Activated T-cell treated with anti-CD3 and anti-CD28 coated beads, Interleukin-2, amount 50 U/mL, for 24 hours (primary cell): ENCODE data around the gene ESPN.

Experiments used
- DNase-seq: peaks from one replicate; pipeline ENCODE4 v3.0.0-alpha.2; 2020
- H3K27ac Mint-ChIP-seq: 2 replicates; pipeline ENCODE4 v1.8.0; 2020; ENCODE audit warnings: mild to moderate bottlenecking, mixed read lengths
- H3K27me3 Mint-ChIP-seq: 2 replicates; pipeline ENCODE4 v1.8.0; 2020; ENCODE audit warnings: mixed read lengths
- H3K36me3 Mint-ChIP-seq: 2 replicates; pipeline ENCODE4 v1.8.0; 2020; ENCODE audit warnings: low read depth, mixed read lengths
- H3K4me1 Mint-ChIP-seq: 2 replicates; pipeline ENCODE4 v1.8.0; 2020; ENCODE audit warnings: low read depth, mixed read lengths
- H3K4me3 Mint-ChIP-seq: 2 replicates; pipeline ENCODE4 v1.8.0; 2020; ENCODE audit warnings: mild to moderate bottlenecking, moderate library complexity, mixed read lengths
- H3K9me3 Mint-ChIP-seq: 2 replicates; pipeline ENCODE4 v1.8.0; 2020; ENCODE audit warnings: mixed read lengths

The ESPN gene

GRCh38 chr1:6459850-6460265 is 35.3 kb downstream of the ESPN start:
- Mint-ChIP-seq H3K4me3 (peak overlapping the region; percentile 69), H3K36me3 (peaks cover 41% of the 10 kb centered on the region), H3K9me3 (no peaks in the 10 kb centered on the region), H3K27ac (peak overlapping the region; percentile 92), H3K27me3 (peaks cover 15% of the 10 kb centered on the region), H3K4me1 (peaks cover 56% of the 10 kb centered on the region)
- peak; percentile 64 for DNase-seq

GRCh38 chr1:6460301-6461050 is 35.9 kb downstream of the ESPN start:
- Mint-ChIP-seq H3K4me3 (peak overlapping the region; percentile 69), H3K9me3 (no peaks in the 10 kb centered on the region), H3K27me3 (peaks cover 14% of the 10 kb centered on the region), H3K4me1 (peaks cover 56% of the 10 kb centered on the region), H3K36me3 (peaks cover 44% of the 10 kb centered on the region), H3K27ac (peak overlapping the region; percentile 92)
- peak; percentile 88 for DNase-seq

GRCh38 chr1:6461051-6461530 is 36.5 kb downstream of the ESPN start:
- Mint-ChIP-seq H3K36me3 (peaks cover 46% of the 10 kb centered on the region), H3K27ac (peak overlapping the region; percentile 92), H3K9me3 (no peaks in the 10 kb centered on the region), H3K27me3 (peaks cover 10% of the 10 kb centered on the region), H3K4me1 (peaks cover 54% of the 10 kb centered on the region), H3K4me3 (peak overlapping the region; percentile 69)
- DNase-seq = no peak

- peak overlapping the region; percentile 86 for H3K27ac Mint-ChIP-seq
- DNase-seq = no peak
- H3K27me3 Mint-ChIP-seq = peaks cover 3% of the 10 kb centered on the region
- H3K9me3 Mint-ChIP-seq = no peaks in the 10 kb centered on the region
- peaks cover 46% of the 10 kb centered on the region for H3K36me3 Mint-ChIP-seq
- peaks cover 57% of the 10 kb centered on the region for H3K4me1 Mint-ChIP-seq
- H3K4me3 Mint-ChIP-seq = peak overlapping the region; percentile 41
Measured at GRCh38 chr1:6461538-6462411, 37.2 kb downstream of the ESPN start.

- no peak for DNase-seq
- Mint-ChIP-seq H3K9me3 (no peaks in the 10 kb centered on the region), H3K27me3 (no peaks in the 10 kb centered on the region), H3K4me3 (peak overlapping the region; percentile 49), H3K27ac (peak overlapping the region; percentile 86), H3K36me3 (peaks cover 46% of the 10 kb centered on the region), H3K4me1 (peaks cover 57% of the 10 kb centered on the region)
Measured at GRCh38 chr1:6462412-6463119, 38.0 kb downstream of the ESPN start.

GRCh38 chr1:6463120-6463412 is 38.5 kb downstream of the ESPN start:
- peak overlapping the region; percentile 49 for H3K4me3 Mint-ChIP-seq
- H3K36me3 Mint-ChIP-seq = peaks cover 46% of the 10 kb centered on the region
- peak overlapping the region; percentile 71 for H3K27ac Mint-ChIP-seq
- no peak for DNase-seq
- peaks cover 57% of the 10 kb centered on the region for H3K4me1 Mint-ChIP-seq
- H3K27me3 Mint-ChIP-seq = no peaks in the 10 kb centered on the region
- H3K9me3 Mint-ChIP-seq = no peaks in the 10 kb centered on the region

- H3K27me3 Mint-ChIP-seq = no peaks in the 10 kb centered on the region
- DNase-seq = peak; percentile 68
- H3K27ac Mint-ChIP-seq = peak overlapping the region; percentile 92
- H3K9me3 Mint-ChIP-seq = no peaks in the 10 kb centered on the region
- H3K4me1 Mint-ChIP-seq = peaks cover 53% of the 10 kb centered on the region
- peak overlapping the region; percentile 94 for H3K4me3 Mint-ChIP-seq
- H3K36me3 Mint-ChIP-seq = peaks cover 46% of the 10 kb centered on the region
Measured at GRCh38 chr1:6464514-6464836, 39.9 kb downstream of the ESPN start.

- peak overlapping the region; percentile 92 for H3K27ac Mint-ChIP-seq
- H3K4me1 Mint-ChIP-seq = peaks cover 49% of the 10 kb centered on the region
- peak; percentile 54 for DNase-seq
- no peaks in the 10 kb centered on the region for H3K27me3 Mint-ChIP-seq
- H3K4me3 Mint-ChIP-seq = peak overlapping the region; percentile 94
- peaks cover 46% of the 10 kb centered on the region for H3K36me3 Mint-ChIP-seq
- H3K9me3 Mint-ChIP-seq = no peaks in the 10 kb centered on the region
Measured at GRCh38 chr1:6464915-6465314, 40.3 kb downstream of the ESPN start.

GRCh38 chr1:6465461-6466005 is 41.0 kb downstream of the ESPN start:
- peak overlapping the region; percentile 92 for H3K27ac Mint-ChIP-seq
- peaks cover 45% of the 10 kb centered on the region for H3K36me3 Mint-ChIP-seq
- H3K9me3 Mint-ChIP-seq = no peaks in the 10 kb centered on the region
- DNase-seq = peak; percentile 75
- H3K4me3 Mint-ChIP-seq = peak overlapping the region; percentile 94
- no peaks in the 10 kb centered on the region for H3K27me3 Mint-ChIP-seq
- H3K4me1 Mint-ChIP-seq = peaks cover 44% of the 10 kb centered on the region

- H3K27me3 Mint-ChIP-seq = no peaks in the 10 kb centered on the region
- H3K4me3 Mint-ChIP-seq = peak within 1 kb of the TSS; percentile 94
- DNase-seq = peak; percentile 78
- peaks cover 39% of the 10 kb centered on the region for H3K4me1 Mint-ChIP-seq
- peak within 1 kb of the TSS; percentile 92 for H3K27ac Mint-ChIP-seq
- peaks cover 40% of the 10 kb centered on the region for H3K36me3 Mint-ChIP-seq
- H3K9me3 Mint-ChIP-seq = no peaks in the 10 kb centered on the region
Measured at GRCh38 chr1:6466023-6466422, 41.4 kb downstream of the ESPN start, which contains the start of gene TNFRSF25. Gene TNFRSF25 (minus strand): TSS chr1:6466173. CDS start chr1:6466107, 66 bp downstream.

- Mint-ChIP-seq H3K9me3 (no peaks in the 10 kb centered on the region), H3K27me3 (no peaks in the 10 kb centered on the region), H3K27ac (peak overlapping the region; percentile 75), H3K4me1 (peaks cover 31% of the 10 kb centered on the region), H3K4me3 (peak overlapping the region; percentile 94), H3K36me3 (peaks cover 33% of the 10 kb centered on the region)
- DNase-seq = no peak
Measured at GRCh38 chr1:6466751-6467150, 42.2 kb downstream of the ESPN start.

- no peak overlapping the region for H3K27ac Mint-ChIP-seq
- H3K9me3 Mint-ChIP-seq = no peaks in the 10 kb centered on the region
- no peak for DNase-seq
- H3K36me3 Mint-ChIP-seq = peaks cover 28% of the 10 kb centered on the region
- H3K4me3 Mint-ChIP-seq = peak overlapping the region; percentile 15
- H3K4me1 Mint-ChIP-seq = peaks cover 27% of the 10 kb centered on the region
- H3K27me3 Mint-ChIP-seq = no peaks in the 10 kb centered on the region
Measured at GRCh38 chr1:6467224-6467623, 42.6 kb downstream of the ESPN start.

- Mint-ChIP-seq H3K27ac (no peak overlapping the region), H3K27me3 (no peaks in the 10 kb centered on the region), H3K4me3 (no peak overlapping the region), H3K4me1 (peaks cover 19% of the 10 kb centered on the region), H3K36me3 (peaks cover 20% of the 10 kb centered on the region), H3K9me3 (no peaks in the 10 kb centered on the region)
- DNase-seq = no peak
Measured at GRCh38 chr1:6467744-6468688, 43.4 kb downstream of the ESPN start.
